Activated T-cell treated with anti-CD3 and anti-CD28 coated beads, Interleukin-2, amount 50 U/mL, for 4 hours (primary cell): ENCODE measurements around the gene PAK1. TPM values are rescaled to one million over a fixed set of nuclear protein-coding genes. Genes with fewer than 3 reads are reported as not detected.
A peak's percentile ranks its signal among the peaks of the same experiment; 100 is the strongest.
"Not testable (repeated sequence)": the region's sequence is repeated elsewhere in the genome, so short reads cannot be mapped to it uniquely, and the experiment has no call there.

Experiments used
- ATAC-seq, 2 donors: fragments of 200-7000 bp; cut with Tn5 transposase; one replicate each; pipeline ENCODE4 v1.10.0; 2021
- DNase-seq: peaks from one replicate; pipeline ENCODE4 v3.0.0-alpha.2; 2020
- H3K27me3 Mint-ChIP-seq: one replicate; pipeline ENCODE4 v1.8.0; 2021; ENCODE audit warnings: low read depth, mixed read lengths
- H3K36me3 Mint-ChIP-seq: one replicate; pipeline ENCODE4 v1.8.0; 2022; ENCODE audit warnings: mixed read lengths; ENCODE audit not compliant: insufficient read depth
- H3K4me1 Mint-ChIP-seq: one replicate; pipeline ENCODE4 v1.8.0; 2021; ENCODE audit warnings: low read depth, mixed read lengths
- H3K4me3 Mint-ChIP-seq: one replicate; pipeline ENCODE4 v1.8.0; 2021; ENCODE audit warnings: mild to moderate bottlenecking, moderate library complexity, mixed read lengths
- H3K9me3 Mint-ChIP-seq: one replicate; pipeline ENCODE4 v1.8.0; 2021; ENCODE audit warnings: mixed read lengths
- total RNA-seq, 3 donors: library from RNA; stranded (reverse); gene quantifications; one replicate each; pipeline ENCODE4 v1.2.1, GENCODE V29; 2021

The PAK1 gene
- total RNA-seq, 3 donors from 2014 or later = 14.2 to 17.4 (median 15.3) TPM

- peaks cover 18% of the 10 kb centered on the region for H3K36me3 Mint-ChIP-seq
- ATAC-seq = no peak
- H3K27me3 Mint-ChIP-seq = no peaks in the 10 kb centered on the region
- DNase-seq = no peak
- H3K9me3 Mint-ChIP-seq = no peaks in the 10 kb centered on the region
- H3K4me1 Mint-ChIP-seq = no peaks in the 10 kb centered on the region
- H3K4me3 Mint-ChIP-seq = no peak overlapping the region
Observed at GRCh38 chr11:77322506-77322905, 151.4 kb downstream of the PAK1 start.

GRCh38 chr11:77320351-77320750, 153.5 kb downstream of the PAK1 start:
- DNase-seq (no peak), ATAC-seq (no peak)
- H3K9me3 Mint-ChIP-seq = no peaks in the 10 kb centered on the region
- peaks cover 11% of the 10 kb centered on the region for H3K36me3 Mint-ChIP-seq
- no peaks in the 10 kb centered on the region for H3K27me3 Mint-ChIP-seq
- no peaks in the 10 kb centered on the region for H3K4me1 Mint-ChIP-seq
- H3K4me3 Mint-ChIP-seq = no peak overlapping the region

GRCh38 chr11:77318600-77318999, 155.3 kb downstream of the PAK1 start:
- Mint-ChIP-seq H3K4me1 (no peaks in the 10 kb centered on the region), H3K4me3 (no peak overlapping the region), H3K36me3 (peaks cover 9% of the 10 kb centered on the region), H3K27me3 (no peaks in the 10 kb centered on the region), H3K9me3 (no peaks in the 10 kb centered on the region)
- ATAC-seq = no peak
- DNase-seq = no peak

- H3K9me3 Mint-ChIP-seq = no peaks in the 10 kb centered on the region
- H3K36me3 Mint-ChIP-seq = no peaks in the 10 kb centered on the region
- H3K4me3 Mint-ChIP-seq = no peak overlapping the region
- no peaks in the 10 kb centered on the region for H3K4me1 Mint-ChIP-seq
- DNase-seq (no peak), ATAC-seq (no peak)
- H3K27me3 Mint-ChIP-seq = peaks cover 4% of the 10 kb centered on the region
Observed at GRCh38 chr11:77316733-77317342, 157.1 kb downstream of the PAK1 start.

GRCh38 chr11:77312107-77312506, 161.8 kb downstream of the PAK1 start:
- Mint-ChIP-seq H3K4me1 (no peaks in the 10 kb centered on the region), H3K4me3 (no peak overlapping the region), H3K36me3 (no peaks in the 10 kb centered on the region), H3K27me3 (peaks cover 4% of the 10 kb centered on the region), H3K9me3 (no peaks in the 10 kb centered on the region)
- DNase-seq = no peak
- no peak for ATAC-seq

GRCh38 chr11:77311701-77312100, 162.2 kb downstream of the PAK1 start:
- H3K36me3 Mint-ChIP-seq = no peaks in the 10 kb centered on the region
- peaks cover 4% of the 10 kb centered on the region for H3K27me3 Mint-ChIP-seq
- DNase-seq = no peak
- H3K4me1 Mint-ChIP-seq = no peaks in the 10 kb centered on the region
- no peak overlapping the region for H3K4me3 Mint-ChIP-seq
- H3K9me3 Mint-ChIP-seq = no peaks in the 10 kb centered on the region
- no peak for ATAC-seq

- no peak overlapping the region for H3K4me3 Mint-ChIP-seq
- no peak for ATAC-seq
- no peaks in the 10 kb centered on the region for H3K4me1 Mint-ChIP-seq
- no peaks in the 10 kb centered on the region for H3K36me3 Mint-ChIP-seq
- DNase-seq = no peak
- H3K9me3 Mint-ChIP-seq = no peaks in the 10 kb centered on the region
- H3K27me3 Mint-ChIP-seq = peaks cover 4% of the 10 kb centered on the region
Observed at GRCh38 chr11:77310721-77311120, 163.2 kb downstream of the PAK1 start.

GRCh38 chr11:77309401-77310085, 164.4 kb downstream of the PAK1 start:
- no peaks in the 10 kb centered on the region for H3K36me3 Mint-ChIP-seq
- no peaks in the 10 kb centered on the region for H3K9me3 Mint-ChIP-seq
- H3K4me1 Mint-ChIP-seq = no peaks in the 10 kb centered on the region
- no peak for ATAC-seq
- H3K27me3 Mint-ChIP-seq = peaks cover 4% of the 10 kb centered on the region
- H3K4me3 Mint-ChIP-seq = no peak overlapping the region
- no peak for DNase-seq

GRCh38 chr11:77308838-77309237, 165.1 kb downstream of the PAK1 start:
- DNase-seq (no peak), ATAC-seq (peak in 1 of 2 donors; percentile 38)
- no peaks in the 10 kb centered on the region for H3K36me3 Mint-ChIP-seq
- H3K4me3 Mint-ChIP-seq = no peak overlapping the region
- peaks cover 4% of the 10 kb centered on the region for H3K27me3 Mint-ChIP-seq
- H3K9me3 Mint-ChIP-seq = no peaks in the 10 kb centered on the region
- H3K4me1 Mint-ChIP-seq = no peaks in the 10 kb centered on the region

GRCh38 chr11:77303328-77303727, 170.6 kb downstream of the PAK1 start:
- no peaks in the 10 kb centered on the region for H3K27me3 Mint-ChIP-seq
- DNase-seq = no peak
- H3K4me1 Mint-ChIP-seq = no peaks in the 10 kb centered on the region
- H3K9me3 Mint-ChIP-seq = no peaks in the 10 kb centered on the region
- no peaks in the 10 kb centered on the region for H3K36me3 Mint-ChIP-seq
- ATAC-seq = no peak
- no peak overlapping the region for H3K4me3 Mint-ChIP-seq

- no peaks in the 10 kb centered on the region for H3K36me3 Mint-ChIP-seq
- no peak for DNase-seq
- no peak overlapping the region for H3K4me3 Mint-ChIP-seq
- ATAC-seq = no peak
- H3K9me3 Mint-ChIP-seq = no peaks in the 10 kb centered on the region
- no peaks in the 10 kb centered on the region for H3K4me1 Mint-ChIP-seq
- H3K27me3 Mint-ChIP-seq = no peaks in the 10 kb centered on the region
Observed at GRCh38 chr11:77302752-77303151, 171.1 kb downstream of the PAK1 start.

- no peak for DNase-seq
- Mint-ChIP-seq H3K36me3 (no peaks in the 10 kb centered on the region), H3K9me3 (no peaks in the 10 kb centered on the region), H3K27me3 (no peaks in the 10 kb centered on the region), H3K4me3 (no peak within 1 kb of the TSS), H3K4me1 (no peaks in the 10 kb centered on the region)
- ATAC-seq = no peak
Observed at GRCh38 chr11:77301510-77301909, 172.4 kb downstream of the PAK1 start, which contains the start of gene GDPD4. GDPD4 (minus strand) TSS chr11:77301686; CDS start chr11:77285137, 16,549 bp downstream.

GRCh38 chr11:77300695-77301094, 173.2 kb downstream of the PAK1 start:
- H3K36me3 Mint-ChIP-seq = no peaks in the 10 kb centered on the region
- no peak overlapping the region for H3K4me3 Mint-ChIP-seq
- DNase-seq = no peak
- H3K4me1 Mint-ChIP-seq = no peaks in the 10 kb centered on the region
- no peak for ATAC-seq
- H3K27me3 Mint-ChIP-seq = no peaks in the 10 kb centered on the region
- H3K9me3 Mint-ChIP-seq = no peaks in the 10 kb centered on the region

- not testable (repeated sequence) for DNase-seq, H3K9me3 Mint-ChIP-seq, H3K27me3 Mint-ChIP-seq, H3K4me3 Mint-ChIP-seq, H3K36me3 Mint-ChIP-seq, H3K4me1 Mint-ChIP-seq
- peak in 1 of 2 donors; percentile 71 for ATAC-seq
Observed at GRCh38 chr11:77300028-77300427, 173.9 kb downstream of the PAK1 start.

GRCh38 chr11:77299528-77299993, 174.3 kb downstream of the PAK1 start:
- ATAC-seq (no peak), DNase-seq (no peak)
- H3K36me3 Mint-ChIP-seq = no peaks in the 10 kb centered on the region
- no peak overlapping the region for H3K4me3 Mint-ChIP-seq
- H3K4me1 Mint-ChIP-seq = no peaks in the 10 kb centered on the region
- no peaks in the 10 kb centered on the region for H3K27me3 Mint-ChIP-seq
- H3K9me3 Mint-ChIP-seq = no peaks in the 10 kb centered on the region
